Epidermal melanocyte (primary cell): Measurements from ENCODE around the gene TRIM46.
"Not testable (repeated sequence)": the region's sequence is repeated elsewhere in the genome, so short reads cannot be mapped to it uniquely, and the experiment has no call there.

Experiments used
- DNase-seq: peaks from one replicate; pipeline ENCODE4 v3.0.0; 2011; ENCODE audit warnings: low spot score; ENCODE audit not compliant: insufficient read length

The TRIM46 gene

DNA sequence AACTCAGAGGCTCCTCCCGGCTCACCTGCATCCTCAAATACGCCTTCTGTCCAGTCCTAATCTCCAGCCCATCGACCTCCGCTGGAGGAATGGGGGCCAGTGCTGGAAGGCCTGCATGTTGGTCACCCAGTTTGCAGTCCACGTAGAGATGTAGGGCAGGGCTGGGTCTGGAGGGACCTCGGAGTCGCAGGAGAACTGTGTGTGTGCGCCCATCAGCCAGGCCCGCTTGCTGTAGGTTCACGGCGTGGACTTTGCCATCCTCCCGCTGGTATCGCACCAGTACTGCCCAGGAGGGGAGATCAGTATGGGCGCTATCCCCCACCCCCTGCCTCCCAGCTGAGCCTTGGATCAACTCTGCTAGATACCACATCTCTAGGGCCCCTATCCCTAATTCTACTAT, 31.4 kb downstream of the TRIM46 start:
- no peak for DNase-seq

- no peak for DNase-seq
These were observed 32.4 kb downstream of the TRIM46 start for GRCh38 chr1:155205969-155206593.

- DNase-seq = no peak
These were observed 33.5 kb downstream of the TRIM46 start for GRCh38 chr1:155206891-155207805.

- DNase-seq = no peak
These were observed 34.3 kb downstream of the TRIM46 start, which contains the start of gene THBS3 for GRCh38 chr1:155207806-155208540. Gene THBS3 (minus strand): TSS chr1:155207897. CDS start chr1:155207876, 21 bp downstream.

DNA sequence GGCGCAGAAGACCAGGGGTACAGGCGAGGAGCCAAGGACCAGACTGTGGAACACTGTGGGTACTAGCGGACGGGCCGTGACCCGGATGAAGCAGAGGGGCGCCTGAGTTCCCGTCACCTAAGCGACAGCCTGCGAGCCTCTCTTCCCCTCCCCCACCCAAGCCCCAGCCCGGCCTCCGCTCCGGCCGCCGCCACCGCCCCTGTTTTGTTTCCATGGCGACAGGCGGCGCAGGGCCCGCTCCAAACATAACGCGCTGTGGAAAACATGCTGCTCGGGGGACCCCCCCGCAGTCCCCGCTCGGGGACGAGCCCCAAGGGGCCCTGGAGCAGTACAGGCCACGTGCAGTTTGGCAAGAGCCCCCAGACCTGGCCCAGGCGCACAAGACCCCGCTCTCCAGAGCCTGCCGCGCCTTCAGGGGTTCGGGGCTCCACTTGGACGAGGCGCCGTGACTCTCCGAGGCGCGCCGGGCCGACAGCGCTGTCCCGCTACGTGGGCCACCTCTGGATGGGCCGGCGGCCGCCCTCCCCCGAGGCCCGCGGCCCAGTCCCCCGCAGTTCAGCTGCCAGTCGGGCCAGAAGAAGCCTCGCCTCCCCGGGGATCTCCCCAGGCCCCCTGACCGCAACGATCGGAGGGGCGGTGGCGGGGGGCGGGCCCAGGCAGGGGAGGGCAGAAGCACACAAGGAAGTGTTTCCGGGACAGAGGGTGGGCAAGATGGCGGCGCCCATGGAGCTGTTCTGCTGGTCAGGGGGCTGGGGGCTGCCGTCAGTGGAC, 35.1 kb downstream of the TRIM46 start, which contains the start of gene MTX1:
Gene MTX1 (plus strand): TSS at position 155 of the 771 bp plus-strand sequence. CDS start 110 bp downstream, at position 265.
- DNase-seq = peak; percentile 73

DNA sequence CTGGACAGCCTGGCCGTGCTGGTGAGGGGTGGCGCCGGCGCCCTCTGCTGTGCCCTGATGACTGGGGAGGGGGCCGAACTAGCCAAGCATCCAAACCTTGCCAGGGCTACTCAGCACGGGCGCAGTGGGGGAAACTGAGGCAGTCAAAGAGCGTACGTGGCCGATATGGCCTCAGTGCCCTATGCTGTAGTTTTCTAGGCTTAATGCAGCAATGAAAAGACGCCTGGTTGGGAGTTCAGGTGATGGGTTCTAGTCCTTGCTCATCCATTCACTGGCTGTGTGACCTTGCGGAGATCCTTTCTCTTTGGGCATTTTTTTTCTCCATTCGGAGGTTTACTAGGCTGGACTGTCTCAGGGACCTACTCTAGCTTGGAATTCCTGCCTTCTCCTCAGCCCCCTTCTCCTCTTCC, 35.7 kb downstream of the TRIM46 start:
- no peak for DNase-seq

DNA sequence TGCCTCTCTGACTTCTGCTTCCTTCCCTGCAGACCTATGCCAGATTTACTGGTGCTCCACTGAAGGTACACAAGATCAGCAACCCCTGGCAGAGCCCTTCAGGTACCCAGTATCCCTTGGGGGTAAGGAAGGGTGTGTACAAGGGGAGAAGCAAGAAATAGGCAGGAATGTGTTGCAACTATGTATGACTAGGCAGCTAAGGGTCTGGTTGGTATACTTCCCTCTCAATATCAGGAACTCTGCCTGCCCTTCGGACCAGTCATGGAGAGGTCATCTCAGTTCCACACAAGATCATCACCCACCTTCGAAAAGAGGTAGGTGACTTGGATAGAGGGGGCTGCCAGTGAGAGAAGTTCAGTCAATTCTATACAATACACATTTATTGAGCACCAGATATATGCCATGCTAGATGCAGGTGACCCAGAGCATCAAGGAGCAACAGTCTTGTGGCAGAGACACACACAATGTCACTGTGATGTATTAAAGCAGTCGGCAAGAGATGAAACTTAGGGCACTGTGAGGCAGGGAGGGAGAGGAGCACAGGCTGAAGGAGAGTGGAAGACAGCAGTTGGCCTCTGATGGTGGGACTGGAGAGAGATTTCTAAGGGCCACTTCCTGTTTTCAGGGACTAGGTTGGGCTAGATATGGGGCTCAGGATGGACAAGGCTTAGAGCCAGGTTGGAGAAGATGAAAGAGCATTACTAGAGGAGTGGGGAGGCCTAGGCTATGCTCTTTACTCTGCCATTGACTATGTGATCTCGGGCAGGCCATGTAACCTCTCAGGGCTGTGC, 36.9 kb downstream of the TRIM46 start:
- DNase-seq = no peak

DNA sequence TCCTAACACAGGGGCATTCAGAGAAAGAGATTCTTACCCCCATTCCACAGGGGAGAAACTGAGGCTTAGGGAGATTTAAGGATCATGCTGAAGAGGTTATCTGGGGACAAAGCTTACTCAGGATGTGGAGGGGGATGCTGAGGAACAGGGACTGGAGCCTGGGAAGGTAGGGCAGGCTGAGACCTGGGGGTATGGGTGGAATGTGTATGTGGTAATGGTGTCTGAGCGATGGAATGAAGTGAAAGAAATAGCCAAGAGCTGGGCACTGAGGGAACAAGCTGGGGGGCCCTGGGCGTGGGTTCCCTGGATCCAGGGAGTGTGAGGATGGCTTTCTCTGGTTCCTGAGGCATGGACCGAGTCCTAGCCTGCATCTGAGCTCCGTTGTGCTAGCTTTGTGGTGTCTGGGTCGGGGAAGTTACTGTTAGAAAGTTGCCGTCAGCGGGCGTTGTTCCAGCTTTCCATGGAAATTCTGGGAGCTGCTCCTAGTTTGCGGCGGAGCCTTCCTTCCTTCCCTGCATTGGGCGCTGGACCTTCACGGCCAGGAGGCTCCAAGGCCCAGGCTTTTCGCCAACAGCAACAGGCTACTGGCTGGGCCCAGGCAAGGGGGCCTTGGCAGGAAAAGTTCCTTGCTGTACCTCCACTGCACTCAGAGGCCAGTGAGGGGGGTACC, 37.9 kb downstream of the TRIM46 start:
- DNase-seq = not testable (repeated sequence)

- not testable (repeated sequence) for DNase-seq
These were observed 38.4 kb downstream of the TRIM46 start for GRCh38 chr1:155212051-155212440.

DNA sequence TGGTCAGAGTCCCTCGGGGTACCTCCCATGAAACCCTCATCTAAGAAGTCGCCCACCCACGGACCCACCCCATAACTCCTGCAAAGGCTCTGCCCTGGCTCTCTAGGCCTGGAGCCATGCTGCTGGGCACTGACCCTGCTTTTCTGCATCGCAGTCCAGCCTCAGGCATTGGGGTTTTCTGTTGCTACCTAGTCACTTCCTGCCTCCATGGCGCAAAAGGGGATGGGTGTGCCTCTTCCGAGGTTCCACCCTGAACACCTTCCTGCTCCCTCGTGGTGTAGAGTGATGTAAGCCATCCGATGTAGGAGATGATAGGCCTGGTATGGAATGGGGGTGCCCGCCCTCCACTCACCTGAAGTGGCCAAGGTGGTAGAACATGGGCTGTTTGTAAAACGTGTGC, 41.1 kb downstream of the TRIM46 start:
- DNase-seq = not testable (repeated sequence)

GRCh38 chr1:155218854-155219591, 45.4 kb downstream of the TRIM46 start:
- DNase-seq = peak; percentile 88

GRCh38 chr1:155219592-155220031, 46.0 kb downstream of the TRIM46 start:
- no peak for DNase-seq

DNA sequence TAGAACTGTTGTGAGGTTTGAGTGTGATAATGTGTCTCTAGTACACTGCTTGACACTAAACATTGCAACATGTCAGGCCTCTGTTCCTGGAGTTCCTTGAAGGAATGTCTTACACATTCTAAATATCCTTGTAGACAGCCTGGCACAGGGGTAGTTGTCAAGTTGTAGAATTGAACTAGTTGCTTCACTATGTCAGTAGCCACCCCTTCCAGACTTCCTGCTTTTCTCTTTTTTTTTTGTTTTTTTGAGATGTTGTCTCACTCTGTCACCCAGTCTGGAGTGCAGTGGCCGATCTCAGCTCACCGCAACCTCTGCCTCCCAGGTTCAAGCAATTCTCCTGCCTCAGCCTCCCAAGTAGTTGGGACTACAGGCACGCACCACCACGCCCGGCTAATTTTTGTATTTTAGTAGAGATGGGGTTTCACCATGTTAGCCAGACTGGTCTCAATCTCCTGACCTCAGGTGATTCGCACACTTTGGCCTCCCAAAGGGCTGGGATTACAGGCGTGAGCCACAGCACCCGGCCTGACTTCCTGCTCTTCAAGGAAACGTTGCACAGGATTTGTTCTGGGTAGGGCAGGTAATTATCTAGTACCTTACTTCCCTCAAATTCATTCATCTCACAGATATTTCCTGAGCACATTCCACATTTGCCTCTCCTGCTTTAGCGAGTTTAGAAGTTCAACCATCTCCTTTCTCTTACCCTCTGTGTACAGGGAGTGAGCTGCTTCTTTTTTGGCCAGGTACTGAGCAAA, 46.7 kb downstream of the TRIM46 start:
- DNase-seq = not testable (repeated sequence)

DNA sequence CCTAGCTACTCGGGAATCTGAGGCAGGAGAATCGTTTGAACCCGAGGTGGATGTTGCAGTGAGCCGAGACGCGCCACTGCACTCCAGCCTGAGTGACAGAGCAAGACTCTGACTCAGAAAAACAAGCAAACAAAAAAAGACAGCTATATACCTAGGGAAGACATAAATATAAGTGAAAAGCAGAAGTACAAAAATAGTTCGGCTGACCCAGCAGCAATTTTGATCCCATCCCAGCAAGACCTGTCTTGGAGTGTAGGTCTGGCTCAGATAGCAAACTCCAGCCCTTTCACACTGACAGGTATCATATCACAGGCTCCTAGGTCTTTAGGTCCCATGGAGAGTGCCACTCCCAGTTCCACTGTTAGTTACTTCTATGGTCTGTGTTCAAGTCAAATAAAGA, 49.4 kb downstream of the TRIM46 start:
- DNase-seq = no peak

GRCh38 chr1:155225404-155225759, 51.7 kb downstream of the TRIM46 start:
- not testable (repeated sequence) for DNase-seq

DNA sequence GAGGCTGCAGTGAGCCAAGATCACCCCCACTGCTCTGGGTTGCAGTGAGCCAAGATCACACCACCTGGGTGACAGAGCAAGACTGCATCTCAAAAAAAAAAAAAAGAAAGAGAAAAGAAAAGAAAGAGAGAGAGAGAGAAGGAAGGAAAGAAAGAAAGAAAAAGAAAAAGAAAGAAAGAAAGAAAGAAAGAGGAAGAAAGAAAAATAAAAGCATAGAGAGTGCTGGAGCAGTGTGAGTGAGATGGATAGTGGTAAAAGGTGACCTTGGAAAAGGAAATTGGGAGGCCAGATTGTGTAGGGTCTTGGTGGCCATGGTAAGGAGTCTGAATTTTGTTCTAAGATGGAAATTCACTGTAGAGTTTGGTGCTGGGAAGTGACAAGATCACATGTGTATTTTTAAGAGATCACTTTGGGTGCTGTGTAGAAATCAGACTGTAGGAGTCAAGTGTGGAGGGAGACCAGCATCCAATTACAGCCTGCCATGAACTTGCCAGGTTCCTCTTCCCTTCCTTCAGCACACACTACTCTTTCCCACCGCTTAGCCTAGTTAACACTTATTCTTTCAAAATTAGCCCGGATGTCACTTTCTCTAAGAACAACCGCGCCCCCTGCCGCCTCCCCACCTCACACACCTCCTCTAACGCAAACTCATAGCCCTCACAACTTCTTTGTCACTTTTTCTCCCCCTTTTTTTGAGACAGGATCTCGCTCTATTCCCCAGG, 52.7 kb downstream of the TRIM46 start:
- DNase-seq = no peak

DNA sequence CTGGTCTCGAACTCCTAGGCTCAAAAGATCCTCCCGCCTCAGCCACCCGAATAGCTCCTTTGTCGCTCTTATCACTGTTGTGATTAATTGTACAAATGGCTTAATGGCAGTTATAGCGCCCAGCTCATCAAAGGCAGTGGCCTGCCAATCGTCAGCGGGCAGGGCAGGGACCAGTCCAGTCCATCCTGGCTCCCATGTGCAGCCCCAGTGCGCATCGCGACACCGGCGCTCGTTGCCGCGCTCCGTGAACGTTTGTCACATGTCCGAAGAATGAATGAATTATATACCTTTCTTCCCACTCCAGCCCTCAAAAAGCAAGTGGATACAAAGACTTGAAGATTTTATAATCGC, 53.2 kb downstream of the TRIM46 start:
- no peak for DNase-seq
